Activated CD4-positive, alpha-beta T cell treated with anti-CD3 and anti-CD28 coated beads, Interleukin-2, amount 50 U/mL, for 1 hour (primary cell): ENCODE measurements around the gene BNIP5.
"Not testable (repeated sequence)": the region's sequence is repeated elsewhere in the genome, so short reads cannot be mapped to it uniquely, and the experiment has no call there.

Experiments used
- DNase-seq: peaks from one replicate; pipeline ENCODE4 v3.0.0-alpha.2; 2020

BNIP5 gene

DNA sequence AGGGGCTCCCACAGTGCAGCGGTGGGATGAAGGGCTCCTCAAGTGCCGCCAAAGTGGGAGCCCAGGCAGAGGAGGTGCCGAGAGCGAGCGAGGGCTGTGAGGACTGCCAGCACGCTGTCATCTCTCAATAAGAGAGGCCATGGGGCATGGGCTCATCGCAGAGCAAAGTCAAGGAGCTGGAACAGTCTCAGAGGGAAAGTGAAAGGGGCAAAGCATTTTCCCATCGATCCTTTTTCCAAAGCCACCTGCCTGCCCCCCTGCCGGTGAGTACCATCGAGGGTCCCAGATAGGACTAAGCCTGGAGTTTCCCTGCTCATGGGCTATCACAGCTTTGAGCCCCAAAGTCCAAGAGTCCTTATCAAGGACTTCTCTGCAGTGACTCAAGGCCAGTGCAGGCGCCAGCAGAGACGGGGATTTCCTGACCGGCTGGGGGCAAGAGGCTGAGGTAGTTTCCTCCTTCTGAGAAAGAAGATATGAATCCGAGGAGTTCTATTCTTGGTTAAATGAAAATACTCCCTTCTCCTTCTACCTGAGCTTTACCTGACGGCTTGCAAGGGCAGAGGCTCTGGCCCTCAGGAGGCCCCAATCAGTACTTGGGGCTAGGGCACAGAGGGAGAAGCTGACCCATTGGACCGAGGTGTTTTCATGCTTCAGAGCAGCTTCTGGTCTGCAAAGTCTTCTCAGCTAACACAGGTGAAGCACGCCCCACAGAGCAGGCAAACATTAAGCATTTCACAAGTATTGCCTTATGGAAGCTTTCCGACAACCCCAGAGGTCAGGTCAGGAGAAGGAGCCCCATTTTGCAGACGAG lies 28.2 kb upstream of the BNIP5 start:
- DNase-seq = no peak

DNA sequence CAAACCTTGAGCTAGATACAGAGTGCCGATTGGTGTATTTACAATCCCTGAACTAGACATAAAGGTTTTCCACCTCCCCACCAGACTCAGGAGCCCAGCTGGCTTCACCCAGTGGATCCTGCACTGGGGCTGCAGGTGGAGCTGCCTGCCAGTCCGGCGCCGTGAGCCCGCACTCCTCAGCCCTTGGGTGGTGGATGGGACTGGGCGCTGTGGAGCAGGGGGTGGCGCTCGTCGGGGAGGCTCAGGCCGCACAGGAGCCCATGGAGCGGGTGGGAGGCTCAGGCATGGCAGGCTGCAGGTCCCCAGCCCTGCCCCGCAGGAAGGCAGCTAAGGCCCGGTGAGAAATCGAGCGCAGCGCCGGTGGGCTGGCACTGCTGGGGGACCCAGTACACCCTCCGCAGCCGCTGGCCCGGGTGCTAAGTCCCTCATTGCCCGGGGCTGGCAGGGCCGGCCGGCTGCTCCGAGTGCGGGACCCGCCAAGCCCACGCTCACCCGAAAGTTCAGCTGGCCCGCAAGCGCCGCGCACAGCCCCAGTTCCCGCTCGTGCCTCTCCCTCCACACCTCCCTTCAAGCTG lies 27.5 kb upstream of the BNIP5 start:
- not testable (repeated sequence) for DNase-seq

DNA sequence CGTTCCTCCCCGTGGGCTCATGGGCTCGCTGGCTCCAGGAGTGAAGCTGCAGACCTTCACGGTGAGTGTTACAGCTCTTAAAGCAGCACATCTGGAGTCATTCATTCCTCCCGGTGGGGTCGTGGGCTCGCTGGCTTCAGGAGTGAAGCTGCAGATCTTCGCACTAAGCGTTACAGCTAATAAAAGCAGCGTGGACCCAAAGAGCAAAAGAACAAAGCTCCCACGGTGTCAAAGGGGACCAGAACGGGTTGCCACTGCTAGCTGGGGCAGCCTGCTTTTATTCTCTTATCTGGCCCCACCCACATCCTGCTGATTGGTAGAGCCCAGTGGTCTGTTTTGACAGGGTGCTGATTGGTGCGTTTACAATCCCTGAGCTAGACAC lies 26.7 kb upstream of the BNIP5 start:
- DNase-seq = not testable (repeated sequence)

DNA sequence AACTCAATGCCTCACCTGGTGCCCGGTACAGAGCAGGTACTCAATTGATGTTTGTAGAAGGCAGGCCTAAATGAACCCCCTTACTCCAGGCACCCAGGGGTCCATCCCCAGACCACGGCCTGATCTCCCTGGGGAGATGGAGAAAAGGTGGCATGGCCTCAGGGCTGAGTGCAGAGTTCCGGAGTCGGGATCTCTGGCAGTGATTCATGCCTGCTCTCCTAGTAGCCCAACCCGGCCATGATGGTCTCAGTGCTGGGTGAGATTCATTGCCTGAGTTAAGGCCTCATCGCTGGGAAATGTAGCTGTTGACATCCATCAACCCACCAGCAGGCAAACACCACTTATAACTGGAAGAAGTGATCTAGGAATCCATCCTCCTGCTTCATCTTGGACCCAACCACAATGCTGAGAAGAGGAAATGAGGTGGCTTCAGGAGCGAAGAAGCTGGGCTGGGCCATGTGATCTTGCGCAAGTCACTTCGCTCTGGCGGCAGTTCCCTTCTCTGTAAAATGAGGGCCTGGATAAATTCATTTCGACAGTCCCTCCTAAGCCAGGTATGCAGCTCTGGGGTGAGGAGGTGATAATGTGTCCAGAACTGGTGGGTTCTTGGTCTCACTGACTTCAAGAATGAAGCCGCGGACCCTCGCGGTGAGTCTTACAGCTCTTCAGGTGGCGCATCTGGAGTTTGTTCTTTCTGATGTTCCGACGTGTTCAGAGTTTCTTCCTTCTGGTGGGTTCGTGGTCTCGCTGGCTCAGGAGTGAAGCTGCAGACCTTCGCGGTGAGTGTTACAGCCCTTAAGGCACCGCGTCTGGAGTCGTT lies 26.1 kb upstream of the BNIP5 start:
- no peak for DNase-seq

DNA sequence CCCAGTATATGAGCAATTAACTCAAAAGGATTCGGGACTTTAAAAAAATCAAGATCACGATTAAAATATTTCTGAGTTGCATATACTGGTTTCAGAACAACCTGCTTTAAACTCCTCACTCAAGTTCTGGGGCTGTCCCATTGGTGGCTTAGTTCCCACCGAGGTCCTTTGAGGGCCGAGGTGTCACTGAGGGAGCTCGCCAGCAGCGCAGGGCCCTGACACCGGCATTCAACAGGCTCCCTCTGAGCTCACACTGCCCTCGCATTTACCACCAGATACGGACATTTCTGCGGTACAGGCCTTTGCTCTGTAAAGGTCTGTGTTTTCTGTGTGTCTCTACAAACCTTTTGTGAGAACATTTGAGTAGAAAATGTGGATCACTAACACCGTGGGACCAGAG lies 24.4 kb upstream of the BNIP5 start:
- DNase-seq = no peak

DNA sequence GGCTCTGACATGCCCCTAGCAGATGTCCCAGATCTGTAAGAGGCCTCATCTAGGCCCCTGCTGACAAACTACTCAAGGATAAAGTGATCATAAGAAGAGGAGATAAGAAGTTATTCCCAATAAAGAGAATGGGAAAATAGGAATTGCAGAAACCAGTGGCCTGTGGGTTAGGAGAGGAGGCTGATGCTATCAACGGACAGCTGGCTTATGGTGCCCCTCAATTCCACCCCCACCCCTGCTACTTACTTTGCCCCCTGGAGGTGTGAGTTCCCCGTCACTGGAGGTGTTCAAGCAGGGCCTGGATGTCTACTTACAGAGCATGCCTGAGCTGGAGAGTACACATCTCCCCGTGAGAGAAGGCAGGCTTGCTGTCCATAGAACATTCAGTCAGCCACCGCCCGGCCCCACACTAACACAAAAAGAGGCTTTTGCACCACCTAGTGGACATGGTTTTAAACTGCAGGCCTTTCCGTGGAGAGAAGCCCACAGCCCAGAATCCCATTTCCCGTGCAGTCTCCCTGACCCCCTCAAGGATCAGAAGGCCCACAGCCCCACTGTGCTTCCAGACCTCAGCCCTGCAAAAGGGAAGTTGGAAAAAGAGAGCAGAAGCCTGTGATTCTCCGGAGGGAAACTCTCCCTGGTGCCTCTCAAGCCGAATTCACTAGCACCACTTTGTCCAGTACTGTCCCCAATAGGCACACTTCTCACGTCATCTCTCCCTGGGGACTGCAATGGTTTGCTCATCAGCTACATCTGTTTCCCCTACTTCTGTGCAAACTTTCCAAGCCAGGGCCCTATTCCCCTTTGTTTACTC lies 23.8 kb upstream of the BNIP5 start:
- peak; percentile 64 for DNase-seq

DNA sequence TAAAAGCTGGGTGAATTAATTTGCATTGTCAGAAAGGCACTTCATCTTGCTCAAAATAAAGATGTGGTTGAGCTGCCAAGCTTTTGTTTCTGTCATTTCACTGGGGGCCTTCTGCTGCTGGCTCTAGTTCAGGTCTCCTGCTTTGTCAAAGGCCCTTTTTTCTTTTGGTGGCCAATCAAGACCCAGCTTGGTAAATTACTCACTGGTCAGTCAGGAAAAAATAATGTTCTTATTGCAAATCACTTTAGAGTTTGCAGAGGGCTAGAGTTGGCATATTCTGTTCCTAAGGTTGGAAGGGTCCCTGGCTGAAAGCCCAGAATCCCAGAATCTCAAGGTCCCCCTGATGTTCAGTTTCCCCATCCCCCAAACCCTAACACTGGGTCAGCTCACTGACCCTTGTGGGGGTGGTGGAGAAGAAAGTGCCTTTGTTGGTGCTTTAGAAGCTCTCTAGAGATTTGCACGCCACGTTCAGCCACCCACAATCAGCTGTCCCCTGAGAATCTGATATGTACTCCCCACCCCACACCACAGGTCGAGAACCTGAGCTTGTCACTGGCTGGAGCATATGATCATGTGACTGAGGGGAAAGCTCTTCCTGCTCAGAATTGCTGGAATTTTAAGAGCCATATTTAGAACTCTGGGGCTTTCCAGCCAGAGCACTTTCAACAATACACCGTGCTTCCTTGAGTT lies 21.7 kb upstream of the BNIP5 start:
- DNase-seq = no peak

DNA sequence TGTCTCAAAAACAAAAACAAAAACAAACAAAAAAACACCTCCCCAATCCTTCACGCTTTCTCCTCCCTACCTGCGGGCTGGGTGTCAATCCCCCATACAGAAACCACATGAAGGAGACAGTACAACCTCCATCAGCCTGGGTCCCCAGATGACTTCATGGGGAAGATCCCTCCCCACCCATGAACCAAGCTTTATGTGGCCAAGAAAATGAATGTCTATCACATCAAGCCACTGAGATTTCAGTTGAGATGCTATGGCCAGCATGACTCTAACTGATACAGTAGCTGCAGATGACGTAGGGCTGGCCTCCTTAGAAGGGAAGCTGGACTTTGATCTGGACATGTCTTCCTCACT lies 21.2 kb upstream of the BNIP5 start:
- DNase-seq = no peak

DNA sequence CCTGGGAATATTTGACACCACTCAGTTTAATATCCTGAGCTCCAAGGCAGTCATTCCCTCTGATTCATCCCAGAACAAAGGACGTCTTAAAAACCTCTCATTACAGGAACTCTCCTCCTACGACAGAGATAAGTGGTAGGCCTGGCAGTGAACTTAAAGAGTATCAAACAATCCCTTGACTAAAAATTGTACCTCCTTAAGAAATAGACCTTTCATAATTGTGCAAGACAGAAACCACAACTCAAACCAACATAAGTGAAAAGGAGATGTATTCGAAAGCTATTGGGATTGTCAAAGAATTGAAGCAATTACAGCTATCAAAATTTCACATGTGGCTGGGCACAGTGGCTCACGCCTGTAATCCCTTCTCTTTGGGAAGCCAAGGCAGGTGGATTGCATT lies 19.1 kb upstream of the BNIP5 start:
- no peak for DNase-seq

DNA sequence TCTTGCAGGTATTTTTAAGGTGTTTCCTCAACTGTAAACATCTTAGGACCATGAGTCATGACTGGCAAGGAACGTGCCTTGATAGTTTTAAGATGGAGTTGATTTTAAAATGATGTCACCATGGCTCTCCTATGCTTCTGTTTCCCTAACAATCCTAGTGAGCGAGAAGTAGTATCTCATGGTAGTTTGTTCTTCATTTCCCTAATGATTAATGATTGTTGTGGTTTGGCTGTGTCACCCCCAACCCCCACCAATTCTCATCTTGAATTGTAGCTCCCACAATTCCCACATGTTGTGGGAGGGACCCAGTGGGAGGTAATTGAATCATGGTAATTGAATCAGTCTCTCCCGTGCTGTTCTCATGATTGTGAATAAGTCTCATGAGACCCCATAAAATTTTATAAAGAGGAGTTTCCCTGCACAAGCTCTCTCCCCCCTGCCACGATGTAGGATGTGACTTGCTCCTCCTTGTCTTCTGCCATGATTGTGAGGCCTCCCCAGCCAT lies 16.8 kb upstream of the BNIP5 start:
- DNase-seq = no peak

DNA sequence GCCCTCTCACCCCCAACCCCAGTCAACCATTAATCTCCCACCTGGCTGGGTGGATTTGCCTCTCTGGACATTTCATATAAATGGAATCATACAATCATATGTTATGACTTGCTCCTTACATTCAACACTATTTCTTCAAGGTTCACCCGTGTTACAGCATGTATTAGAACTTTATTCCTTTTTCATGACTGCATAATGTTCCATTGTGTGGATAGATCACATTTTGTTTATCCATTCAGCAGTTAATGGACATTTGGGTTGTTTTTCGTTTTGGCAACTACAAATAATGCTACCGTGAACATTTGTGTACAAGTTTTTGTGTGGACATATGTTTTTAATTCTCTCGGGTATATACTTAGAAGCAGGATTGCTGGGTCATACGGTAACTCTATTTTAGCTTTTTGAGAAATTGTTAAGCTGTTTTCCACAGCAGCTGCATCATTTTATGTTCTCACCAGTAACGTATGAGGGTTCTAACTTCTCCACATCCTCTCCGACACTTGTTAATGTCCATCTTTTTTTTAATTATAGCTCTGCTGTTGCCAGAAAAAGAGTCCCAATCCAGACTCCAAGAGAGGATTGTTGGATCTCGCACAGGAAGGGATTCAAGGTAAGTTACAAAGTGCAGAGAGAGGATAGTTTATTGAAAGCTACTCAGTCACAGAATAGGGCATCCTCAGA lies 15.9 kb upstream of the BNIP5 start:
- no peak for DNase-seq

DNA sequence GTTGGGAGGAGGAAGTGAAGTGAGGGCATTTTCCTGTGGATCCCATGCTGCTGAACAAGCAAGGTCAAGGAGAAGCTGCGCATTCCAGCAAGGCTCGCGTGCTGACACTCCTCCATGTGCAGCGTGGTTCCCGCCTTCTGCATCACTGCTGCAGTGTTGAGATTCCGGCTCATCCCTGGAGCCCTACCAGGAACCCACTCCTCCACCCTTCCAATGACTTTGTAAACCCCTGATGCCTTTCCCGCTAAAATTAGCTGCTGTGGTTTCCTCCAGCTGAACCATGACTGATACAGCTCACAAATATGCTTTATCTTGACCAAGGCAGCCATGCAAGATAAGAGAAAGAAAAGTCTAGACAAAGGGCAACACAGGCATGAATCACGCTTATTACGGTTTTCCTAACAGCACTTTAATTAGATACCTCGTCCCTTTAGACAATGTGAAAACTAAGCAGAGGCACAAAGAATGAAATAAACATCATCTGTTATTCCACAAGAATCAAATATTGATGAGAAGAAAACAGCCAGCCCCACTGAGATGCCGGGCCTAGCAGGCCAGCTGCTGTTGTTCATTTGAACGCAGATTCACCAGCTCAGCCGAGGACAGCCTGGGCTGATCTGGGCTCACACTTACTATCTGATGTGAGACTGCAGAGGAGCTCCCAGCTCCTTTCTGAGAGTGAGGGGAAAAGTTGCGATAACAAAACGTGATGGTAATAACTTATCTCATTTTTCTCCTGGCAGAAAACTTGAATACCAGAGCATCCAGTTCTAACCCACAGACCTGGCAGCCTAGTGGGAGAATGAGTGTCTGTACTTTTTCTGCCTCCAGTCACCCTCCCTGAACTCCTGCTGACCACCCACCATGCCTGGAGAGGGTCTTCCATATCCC lies 14.2 kb upstream of the BNIP5 start:
- no peak for DNase-seq

DNA sequence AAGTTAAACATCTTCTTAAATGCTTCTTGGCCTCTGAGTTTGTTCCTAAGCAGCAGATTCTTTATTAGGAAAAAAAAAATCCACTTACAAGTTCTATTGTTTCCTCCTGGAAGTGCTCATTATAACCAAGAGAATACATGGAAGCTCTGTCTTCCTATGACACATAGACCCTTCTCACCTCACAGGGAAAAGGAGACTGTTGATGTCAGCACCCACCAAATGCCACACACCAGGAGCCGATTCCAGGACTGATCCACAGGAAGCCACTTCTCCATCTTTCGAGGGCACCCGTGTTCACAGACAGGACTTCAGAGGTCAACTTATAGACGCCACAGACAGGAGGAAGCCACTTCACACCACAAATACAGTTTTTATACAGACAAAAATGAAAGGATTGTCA lies 13.4 kb upstream of the BNIP5 start:
- no peak for DNase-seq

DNA sequence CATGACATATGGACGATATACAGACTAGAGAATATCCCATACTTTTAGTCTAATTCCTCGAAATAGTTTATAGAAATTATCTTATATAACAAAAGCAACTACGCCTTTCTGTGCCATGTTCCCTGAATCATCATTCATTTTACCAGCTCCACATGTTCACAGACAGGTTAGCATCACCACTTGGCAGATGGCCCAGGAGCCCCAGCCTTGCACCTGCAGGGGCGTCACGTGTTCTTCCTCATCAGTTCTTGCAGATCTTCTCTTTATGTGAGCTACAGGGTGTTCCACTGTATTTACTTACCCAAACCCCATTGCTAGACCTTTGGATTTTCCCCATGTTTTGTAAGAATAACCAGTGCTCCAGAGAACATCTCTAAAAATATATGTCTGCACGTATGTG lies 12.6 kb upstream of the BNIP5 start:
- DNase-seq = peak; percentile 34

DNA sequence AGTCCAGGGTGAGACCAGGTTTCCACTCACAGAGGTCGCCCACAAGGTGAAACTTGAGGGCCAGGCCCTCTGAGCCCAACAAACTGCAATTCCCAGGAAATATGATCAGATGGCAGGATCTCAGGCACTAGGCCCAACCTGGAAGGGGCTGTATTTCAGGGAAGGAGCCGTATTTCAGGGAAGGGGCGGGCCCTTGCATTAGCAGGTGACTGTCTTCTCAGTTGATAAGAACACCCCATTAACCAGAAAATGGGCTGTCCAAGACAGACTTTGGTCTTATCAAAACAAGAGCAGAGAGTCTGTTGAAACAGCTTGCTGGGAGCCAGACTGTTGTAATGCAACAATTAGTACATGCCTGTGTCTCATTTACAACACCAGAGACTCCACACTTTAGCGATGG lies 10.9 kb upstream of the BNIP5 start:
- no peak for DNase-seq

DNA sequence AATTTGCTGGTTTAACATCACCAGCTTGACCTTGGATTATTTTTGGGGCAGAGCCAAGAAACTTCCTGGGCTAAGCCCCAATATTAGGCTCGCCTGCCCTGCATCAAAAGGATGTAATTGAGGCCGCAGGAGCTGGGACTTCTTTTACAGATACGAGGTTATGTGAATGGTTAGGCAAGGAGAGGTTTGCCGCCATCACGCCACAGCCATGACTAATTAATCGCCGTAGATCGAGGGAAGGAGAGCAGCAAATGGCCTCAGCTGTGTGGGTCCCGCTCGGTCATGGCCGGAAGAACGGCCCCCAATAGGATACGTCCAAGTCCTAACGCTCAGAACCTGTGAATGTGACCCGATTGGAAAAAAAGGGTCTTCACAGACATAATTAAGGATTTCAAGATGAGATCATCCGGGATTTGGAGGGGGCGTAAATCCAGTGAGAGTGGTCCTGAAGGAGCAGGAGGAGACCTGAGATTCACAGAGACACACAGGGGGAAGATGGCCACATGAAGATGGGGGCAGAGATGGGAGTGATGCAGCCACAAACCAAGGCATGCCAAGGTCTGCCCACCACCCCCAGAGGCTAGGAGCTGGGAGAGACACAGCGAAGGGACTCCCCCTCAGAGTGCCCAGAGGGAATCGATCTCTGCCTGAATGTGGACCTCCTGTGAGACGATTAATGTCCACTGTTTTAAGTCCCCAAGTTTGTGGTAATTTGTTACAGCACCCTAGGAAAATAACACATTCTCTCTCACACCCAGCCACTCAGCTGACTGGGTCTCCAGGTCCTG lies 10.0 kb upstream of the BNIP5 start:
- DNase-seq = no peak

DNA sequence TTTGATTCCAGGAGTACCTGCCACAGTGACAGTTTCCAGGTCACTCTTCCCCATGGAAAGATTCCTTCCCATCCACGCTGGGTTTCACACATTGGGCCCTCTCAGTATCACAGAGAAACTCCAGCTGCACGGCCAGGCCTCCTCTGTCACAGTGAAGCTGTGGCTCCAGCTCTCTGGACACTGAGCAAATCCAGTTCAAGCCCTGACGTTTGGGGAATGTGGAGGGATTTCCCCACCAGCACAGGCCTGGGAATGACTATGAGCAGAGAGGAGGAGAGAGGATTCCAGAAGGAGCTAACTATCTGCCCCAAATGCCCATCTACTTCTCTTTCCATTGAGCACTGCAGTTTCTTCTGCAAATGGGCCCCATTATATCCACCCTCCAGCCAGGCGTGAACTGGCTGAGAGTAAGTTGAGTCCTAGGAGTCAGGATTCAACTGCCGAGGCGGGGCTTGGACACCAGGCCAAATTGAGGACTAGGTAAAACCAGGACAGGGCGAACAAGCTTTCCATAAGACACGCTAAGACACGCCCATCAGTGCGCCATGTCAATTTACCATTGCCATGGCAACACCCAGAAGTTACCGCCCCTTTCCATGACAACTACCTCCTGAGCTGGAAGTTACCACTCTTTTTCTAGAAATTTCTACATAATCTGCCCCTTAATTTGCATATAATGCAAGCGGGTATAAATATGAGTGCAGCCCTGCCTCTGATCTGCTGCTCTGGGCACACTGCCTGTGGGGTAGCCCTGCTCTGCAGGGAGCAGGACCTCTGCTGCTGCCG lies 9.2 kb upstream of the BNIP5 start:
- DNase-seq = no peak

DNA sequence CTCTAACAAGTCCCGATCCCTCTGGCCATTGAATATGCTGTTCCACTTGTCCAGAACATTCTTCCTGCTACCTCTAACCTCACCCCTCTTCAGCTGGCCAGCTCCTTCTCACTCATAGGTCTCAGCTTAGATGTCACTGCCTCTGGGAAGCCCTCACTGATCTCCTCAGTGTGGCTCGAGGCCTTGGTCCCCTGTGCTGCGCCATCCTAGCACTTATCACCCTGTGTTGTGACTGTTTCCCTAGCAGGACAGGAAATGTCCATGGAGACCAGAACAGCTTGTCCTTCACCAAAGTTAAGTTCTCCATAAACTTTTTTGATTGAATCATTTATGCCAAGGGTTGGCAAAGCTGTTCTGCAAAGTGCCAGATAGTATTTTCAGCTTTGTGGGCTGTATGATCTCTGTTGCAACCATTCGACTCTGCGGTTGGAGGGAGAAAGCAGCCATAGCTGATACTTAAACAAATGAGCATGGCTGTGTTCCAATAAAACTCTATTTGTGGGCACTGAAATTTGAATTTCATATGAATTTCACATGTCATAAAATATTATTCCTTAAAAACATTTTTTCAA lies 6.5 kb upstream of the BNIP5 start:
- no peak for DNase-seq
